K562 (cell line): ENCODE results near the gene RGS9BP. TPM values are rescaled to one million over a fixed set of nuclear protein-coding genes. Genes with fewer than 3 reads are reported as not detected.

Experiments
- AFF1 ChIP-seq, 2 experiments: fragments of 450-650 bp; IDR thresholded peaks; 2 replicates each; pipeline ENCODE4 v1.6.1; 2018; ENCODE audit warnings: mild to moderate bottlenecking in 2 of 2, low read depth in 1 of 2; ENCODE audit not compliant: partially characterized antibody in 2 of 2
- ATF3 ChIP-seq, 2 experiments: fragments of 450-650 bp in 1 of 2; sonication (generic) in 1 of 2; formaldehyde crosslinking in 1 of 2; IDR thresholded peaks in 1 of 2; conservative IDR thresholded peaks in 1 of 2; 2 replicates each; pipeline versions ENCODE4 v1.6.1 to v1.8.1; 2016 to 2023; ENCODE audit warnings: mild to moderate bottlenecking in 2 of 2, moderate library complexity in 2 of 2, inconsistent platforms in 1 of 2, missing genetic modification reagents in 1 of 2
- CEBPB ChIP-seq: fragments of 450-650 bp; IDR thresholded peaks from 2 replicates; pipeline ENCODE4 v1.6.1; 2016; ENCODE audit warnings: missing genetic modification characterization, missing compliant biosample characterization
- CHCHD3 ChIP-seq: fragments of 250-450 bp; sonication (Bioruptor Pico); IDR thresholded peaks from 2 replicates; pipeline ENCODE4 v2.1.2; 2022; ENCODE audit warnings: mild to moderate bottlenecking
- CHD2 ChIP-seq: IDR thresholded peaks from 2 replicates; pipeline ENCODE4 v1.6.1; 2011; ENCODE audit warnings: low read depth, low read length
- ETV1 ChIP-seq: fragments of 450-650 bp; conservative IDR thresholded peaks from 2 replicates; pipeline ENCODE4 v1.6.1; 2016; ENCODE audit warnings: missing genetic modification characterization, control low read depth, low read depth, missing compliant biosample characterization
- FOXA1 ChIP-seq: fragments of 450-650 bp; IDR thresholded peaks from 2 replicates; pipeline ENCODE4 v1.6.1; 2016; ENCODE audit warnings: mild to moderate bottlenecking, borderline replicate concordance
- FOXP4 ChIP-seq: sonication (generic); formaldehyde crosslinking; IDR thresholded peaks from 2 replicates; pipeline ENCODE4 v1.8.0; 2022; ENCODE audit warnings: mild to moderate bottlenecking, missing genetic modification reagents, borderline replicate concordance
- KLF16 ChIP-seq: IDR thresholded peaks from 2 replicates; pipeline ENCODE4 v1.6.1; 2016; ENCODE audit warnings: antibody characterized with exemption
- MEIS2 ChIP-seq: fragments of 450-650 bp; IDR thresholded peaks from 2 replicates; pipeline ENCODE4 v1.6.1; 2014; ENCODE audit warnings: mild to moderate bottlenecking; ENCODE audit not compliant: partially characterized antibody
- NCOR1 ChIP-seq: fragments of 450-650 bp; IDR thresholded peaks from 2 replicates; pipeline ENCODE4 v1.6.1; 2016; ENCODE audit warnings: mild to moderate bottlenecking, moderate library complexity
- NFE2 ChIP-seq: IDR thresholded peaks from 2 replicates; pipeline ENCODE4 v1.6.1; 2014; ENCODE audit warnings: antibody characterized with exemption, low read depth
- PCBP1 ChIP-seq: fragments of 200-400 bp; formaldehyde crosslinking; IDR thresholded peaks from 2 replicates; pipeline ENCODE4 v1.6.1; 2018; ENCODE audit warnings: mild to moderate bottlenecking, low read depth, low read length; ENCODE audit not compliant: poor library complexity, severe bottlenecking
- PHTF2 ChIP-seq: fragments of 250-450 bp; sonication (Bioruptor Pico); IDR thresholded peaks from 2 replicates; pipeline ENCODE4 v1.5.0; 2021; ENCODE audit warnings: mild to moderate bottlenecking
- RBM15 ChIP-seq: fragments of 200-400 bp; formaldehyde crosslinking; IDR thresholded peaks from 2 replicates; pipeline ENCODE4 v1.6.1; 2018; ENCODE audit warnings: mild to moderate bottlenecking, low read length, moderate library complexity; ENCODE audit not compliant: insufficient read depth
- SREBF2 ChIP-seq: sonication (generic); formaldehyde crosslinking; IDR thresholded peaks from 2 replicates; pipeline ENCODE4 v1.4.0; 2020; ENCODE audit warnings: mild to moderate bottlenecking, missing genetic modification reagents
- ZFP91 ChIP-seq: sonication (generic); formaldehyde crosslinking; IDR thresholded peaks from 2 replicates; pipeline ENCODE4 v1.8.0; 2022; ENCODE audit warnings: mild to moderate bottlenecking, missing genetic modification reagents
- ZNF197 ChIP-seq: fragments of 200-800 bp; sonication (Bioruptor generic); IDR thresholded peaks from 2 replicates; pipeline ENCODE4 v1.6.1; 2016; ENCODE audit warnings: low read depth, missing genetic modification characterization, missing compliant biosample characterization
- ZNF274 ChIP-seq: IDR thresholded peaks from 2 replicates; pipeline ENCODE4 v1.6.1; 2011; ENCODE audit warnings: low read depth, mild to moderate bottlenecking, low read length, moderate library complexity, borderline replicate concordance
- ZNF354B ChIP-seq: fragments of 250-450 bp; sonication (Bioruptor Pico); IDR thresholded peaks from 2 replicates; pipeline ENCODE4 v1.4.0; 2020
- polyA plus RNA-seq, 8 experiments: library from polyadenylated mRNA; depleted of rRNA in 4 of 8; stranded (reverse) in 5 of 8; unstranded in 3 of 8; fragments of >200 nt; fragmentation: Nextera tagmentation in 2 of 8; fragmentation: Illumina TruSeq in 1 of 8; extraction: Ambion mirVana in 2 of 8; extraction: Trizol in 1 of 8; gene quantifications; 2 replicates each; pipeline versions ENCODE4 v1.2.1 to v1.2.3, GENCODE V29; 2011 to 2014; ENCODE audit warnings: inconsistent platforms in 1 of 8, missing spikeins in 1 of 8
- total RNA-seq, 7 experiments: library from RNA; depleted of rRNA in 6 of 7; stranded (reverse); fragments of >200 nt in 6 of 7; fragmentation: Illumina TruSeq in 2 of 7; extraction: Trizol in 2 of 7; gene quantifications; 2 replicates each; pipeline versions ENCODE4 v1.2.1 to v1.2.3, GENCODE V29; 2011 to 2021; ENCODE audit warnings: low replicate concordance in 1 of 7

The RGS9BP gene
- total and polyA plus RNA-seq, 9 of the 15 experiments (the other 6 are each of a cell fraction or from before 2014, with no cell fraction given), result 0.03 to 1.3 (median 0.49) TPM

- TF ChIP-seq ATF3 (IDR thresholded peaks at IDR 0.05) (no peak), ATF3 (CRISPR knock-in tag; conservative IDR thresholded peaks at IDR 0.05) (no peak), SREBF2 (no peak), FOXA1 (no peak), ZNF274 (no peak), MEIS2 (peak; percentile 45), KLF16 (peak; percentile 79), FOXP4 (no peak), NFE2 (peak; percentile 83), CHCHD3 (no peak), RBM15 (no peak), ZNF197 (CRISPR knock-in tag) (peak; percentile 64; the same call in 1 of the 2 replicates), AFF1 (IDR thresholded peaks at IDR 0.05; ENCODE audit: low read depth in 1 of 2, partially characterized antibody in 2 of 2) (no peak), NCOR1 (peak; percentile 88), CHD2 (no peak), PHTF2 (CRISPR knock-in tag) (no peak), ZNF354B (CRISPR knock-in tag) (no peak), ZFP91 (CRISPR knock-in tag) (no peak), ETV1 (tag) (peak; percentile 65), CEBPB (tag) (no peak), PCBP1 (no peak)
These were observed 3.6 kb upstream of the RGS9BP start (continued) for GRCh38 chr19:32671883-32672593.
